GM06990 (cell line): ENCODE measurements around the gene BHMT2.

Experiments
- DNase-seq: peaks from one replicate; pipeline ENCODE4 v3.0.0-alpha.2; 2011; ENCODE audit not compliant: insufficient read length; ENCODE audit errors: extremely low read depth
- H3K27me3 ChIP-seq: replicated peaks from 2 replicates; pipeline ENCODE4 v1.6.0; 2011; ENCODE audit warnings: low read length; ENCODE audit not compliant: control insufficient read depth, insufficient read depth
- H3K36me3 ChIP-seq: 2 replicates; pipeline ENCODE4 v1.5.1; 2011; ENCODE audit warnings: low read length; ENCODE audit not compliant: control insufficient read depth, insufficient read depth
- H3K4me3 ChIP-seq: replicated peaks from 2 replicates; pipeline ENCODE4 v1.5.1; 2011; ENCODE audit warnings: low read depth, mild to moderate bottlenecking, control low read depth, low read length
- CTCF ChIP-seq: IDR thresholded peaks from 2 replicates; pipeline ENCODE4 v1.5.1; 2011; ENCODE audit warnings: low read length, control low read depth, mild to moderate bottlenecking, inconsistent platforms; ENCODE audit not compliant: insufficient read depth, poor library complexity, severe bottlenecking

BHMT2 gene

DNA sequence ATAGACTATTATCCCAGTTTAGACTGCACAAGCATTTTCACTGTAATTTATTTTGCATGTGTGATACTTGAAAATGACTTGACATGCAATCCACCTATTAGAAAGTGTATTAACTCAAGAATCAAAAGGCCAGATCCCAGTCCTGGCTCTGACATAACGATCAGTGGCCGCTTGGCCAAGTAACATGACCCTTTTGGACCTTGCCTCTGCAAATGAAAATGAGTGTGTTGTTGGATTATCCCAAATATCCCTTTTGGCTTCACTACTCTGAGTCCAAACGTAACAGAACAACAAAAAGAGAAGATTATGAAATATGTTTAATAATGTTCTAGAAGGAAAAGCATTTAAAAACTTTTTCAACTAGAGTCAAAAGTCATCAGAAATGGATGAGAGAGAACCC is 19.1 kb upstream of the BHMT2 start:
- Histone ChIP-seq H3K27me3 (no peaks in the 10 kb centered on the region), H3K36me3 (no peaks in the 10 kb centered on the region), H3K4me3 (no peak overlapping the region)
- no peak for DNase-seq
- no peak for TF ChIP-seq CTCF

DNA sequence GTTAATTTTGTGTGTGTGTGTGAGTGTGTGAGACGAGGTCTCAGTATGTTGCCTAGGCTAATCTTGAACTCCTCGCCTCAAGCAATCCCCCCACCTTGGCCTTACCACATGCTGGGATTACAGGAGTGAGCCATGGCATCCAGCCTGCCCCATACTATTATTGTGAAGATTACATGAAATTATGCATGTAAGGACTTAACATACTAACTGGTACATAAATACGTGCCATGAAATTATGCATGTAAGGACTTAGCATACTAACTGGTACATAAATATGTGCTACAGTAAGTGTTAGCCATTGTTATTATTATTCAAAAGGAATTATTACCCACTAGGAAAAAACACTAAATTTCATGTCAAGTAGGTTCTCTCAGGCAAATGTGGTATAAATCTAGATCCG is 16.2 kb upstream of the BHMT2 start:
- Histone ChIP-seq H3K36me3 (no peaks in the 10 kb centered on the region), H3K27me3 (no peaks in the 10 kb centered on the region), H3K4me3 (no peak overlapping the region)
- no peak for DNase-seq
- no peak for TF ChIP-seq CTCF

DNA sequence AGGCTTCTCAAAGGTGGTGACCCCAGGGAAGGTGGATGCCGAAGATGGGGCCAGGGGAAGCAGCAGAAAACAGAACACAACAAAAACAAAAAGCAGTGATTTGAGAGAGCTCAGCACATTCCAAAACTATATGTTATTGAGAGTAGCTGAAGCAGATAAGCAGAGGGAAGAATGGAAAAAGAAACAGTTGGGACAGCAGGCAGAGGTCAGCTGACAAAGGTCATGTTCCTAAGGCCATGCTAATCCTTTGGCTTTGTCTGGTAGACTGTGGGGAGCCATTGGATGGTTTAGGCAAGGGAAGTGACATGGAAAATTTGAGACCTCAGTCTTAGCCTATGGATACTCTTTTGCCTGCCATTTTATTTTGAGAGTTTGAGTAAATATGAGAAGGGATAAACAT is 14.6 kb upstream of the BHMT2 start:
- H3K27me3 ChIP-seq = no peaks in the 10 kb centered on the region
- TF ChIP-seq CTCF = no peak

GRCh38 chr5:79056847-79057246 is 12.7 kb upstream of the BHMT2 start:
- no peak for TF ChIP-seq CTCF
- no peaks in the 10 kb centered on the region for H3K27me3 ChIP-seq

More for the DNA sequence above, 14.6 kb upstream of the BHMT2 start:
- H3K4me3 ChIP-seq = no peak overlapping the region
- no peak for DNase-seq
- H3K36me3 ChIP-seq = no peaks in the 10 kb centered on the region

GRCh38 chr5:79059674-79060073 is 9.9 kb upstream of the BHMT2 start:
- DNase-seq = no peak
- Histone ChIP-seq H3K27me3 (no peaks in the 10 kb centered on the region), H3K4me3 (no peak overlapping the region), H3K36me3 (no peaks in the 10 kb centered on the region)
- no peak for TF ChIP-seq CTCF

More at GRCh38 chr5:79056847-79057246, 12.7 kb upstream of the BHMT2 start:
- DNase-seq = no peak
- H3K4me3 ChIP-seq = no peak overlapping the region
- no peaks in the 10 kb centered on the region for H3K36me3 ChIP-seq

GRCh38 chr5:79062436-79062835 is 7.1 kb upstream of the BHMT2 start:
- Histone ChIP-seq H3K4me3 (no peak overlapping the region), H3K36me3 (no peaks in the 10 kb centered on the region), H3K27me3 (no peaks in the 10 kb centered on the region)
- DNase-seq = no peak
- TF ChIP-seq CTCF = no peak
